ENCODE data around the gene AQP7.

AQP7 gene

DNA sequence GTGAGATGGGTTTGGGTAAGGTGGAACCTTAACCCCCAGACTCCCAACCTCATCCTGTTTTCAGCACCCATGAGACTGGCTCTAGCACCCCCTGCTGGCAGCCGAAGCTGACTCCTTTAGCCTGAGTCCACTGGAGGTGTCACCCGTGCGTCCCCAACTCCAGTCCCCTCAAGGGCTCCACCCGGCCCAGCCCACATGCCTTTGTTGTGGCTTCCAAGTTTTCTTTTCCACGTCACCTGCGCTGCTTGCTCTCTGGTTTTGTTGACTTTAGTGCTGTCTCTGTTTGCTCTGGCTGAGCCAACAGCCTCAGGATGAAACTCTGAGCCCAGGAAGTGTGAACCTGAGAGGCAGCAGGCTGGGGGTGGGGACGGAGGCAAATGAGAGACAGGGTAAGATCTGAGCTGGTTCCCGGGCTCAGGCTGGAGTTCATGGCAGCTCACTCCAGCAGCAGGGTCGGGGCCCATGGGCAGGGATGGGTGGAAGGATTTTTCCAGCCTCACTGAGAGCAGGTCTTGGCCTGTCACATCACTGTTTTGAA is 13.2 kb upstream of the AQP7 start:
- Histone ChIP-seq H3K36me3 (no peaks in the 10 kb centered on the region), H3K4me1 (no peaks in the 10 kb centered on the region), H3K9me3 (no peaks in the 10 kb centered on the region), H3K4me3 (ENCODE audit: low read depth, low read length) (no peak overlapping the region), H3K27me3 (no peaks in the 10 kb centered on the region)
- TF ChIP-seq, protein P1, sequence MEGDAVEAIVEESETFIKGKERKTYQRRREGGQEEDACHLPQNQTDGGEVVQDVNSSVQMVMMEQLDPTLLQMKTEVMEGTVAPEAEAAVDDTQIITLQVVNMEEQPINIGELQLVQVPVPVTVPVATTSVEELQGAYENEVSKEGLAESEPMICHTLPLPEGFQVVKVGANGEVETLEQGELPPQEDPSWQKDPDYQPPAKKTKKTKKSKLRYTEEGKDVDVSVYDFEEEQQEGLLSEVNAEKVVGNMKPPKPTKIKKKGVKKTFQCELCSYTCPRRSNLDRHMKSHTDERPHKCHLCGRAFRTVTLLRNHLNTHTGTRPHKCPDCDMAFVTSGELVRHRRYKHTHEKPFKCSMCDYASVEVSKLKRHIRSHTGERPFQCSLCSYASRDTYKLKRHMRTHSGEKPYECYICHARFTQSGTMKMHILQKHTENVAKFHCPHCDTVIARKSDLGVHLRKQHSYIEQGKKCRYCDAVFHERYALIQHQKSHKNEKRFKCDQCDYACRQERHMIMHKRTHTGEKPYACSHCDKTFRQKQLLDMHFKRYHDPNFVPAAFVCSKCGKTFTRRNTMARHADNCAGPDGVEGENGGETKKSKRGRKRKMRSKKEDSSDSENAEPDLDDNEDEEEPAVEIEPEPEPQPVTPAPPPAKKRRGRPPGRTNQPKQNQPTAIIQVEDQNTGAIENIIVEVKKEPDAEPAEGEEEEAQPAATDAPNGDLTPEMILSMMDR (IDR thresholded peaks at IDR 0.05; ENCODE audit: low read depth, low read length): peak; percentile 73
- peak; percentile 67 for DNase-seq

DNA sequence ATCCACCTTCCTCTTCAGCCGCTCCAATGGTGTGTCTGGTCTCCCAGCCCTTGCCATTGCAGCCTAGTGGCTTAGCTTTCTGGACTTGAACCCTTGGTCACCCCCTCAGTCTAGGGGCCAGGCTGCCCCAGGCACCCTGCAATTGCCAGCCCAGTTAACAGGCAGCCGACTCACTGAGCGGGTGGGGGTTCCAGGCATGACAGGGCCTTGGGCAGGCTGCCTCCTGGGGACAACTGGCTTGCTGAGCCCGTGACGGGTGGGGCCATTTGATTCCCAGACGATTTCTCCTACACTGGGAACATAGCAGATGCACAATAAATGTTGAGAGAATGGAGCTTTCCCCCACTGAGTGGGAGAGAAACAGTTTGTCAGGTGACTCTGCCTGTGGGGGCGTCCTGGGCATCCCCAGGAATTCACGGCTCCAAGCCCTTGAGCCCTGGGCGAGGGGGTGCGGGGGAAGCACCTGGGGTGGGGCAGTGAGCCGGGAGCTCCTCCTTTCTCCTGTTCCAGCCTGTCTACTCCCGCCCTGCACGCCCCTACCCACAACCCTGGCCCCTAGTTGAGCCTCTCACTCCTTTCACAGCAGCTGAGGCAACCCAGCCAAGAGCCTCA is 12.6 kb upstream of the AQP7 start:
- no peaks in the 10 kb centered on the region for H3K27me3 ChIP-seq
- no peaks in the 10 kb centered on the region for H3K4me1 ChIP-seq
- TF ChIP-seq, protein P1 (IDR thresholded peaks at IDR 0.05; ENCODE audit: low read depth, low read length): no peak
- H3K9me3 ChIP-seq: no peaks in the 10 kb centered on the region
- no peak overlapping the region for H3K4me3 ChIP-seq (ENCODE audit: low read depth, low read length)
- no peaks in the 10 kb centered on the region for H3K36me3 ChIP-seq
- DNase-seq: no peak

DNA sequence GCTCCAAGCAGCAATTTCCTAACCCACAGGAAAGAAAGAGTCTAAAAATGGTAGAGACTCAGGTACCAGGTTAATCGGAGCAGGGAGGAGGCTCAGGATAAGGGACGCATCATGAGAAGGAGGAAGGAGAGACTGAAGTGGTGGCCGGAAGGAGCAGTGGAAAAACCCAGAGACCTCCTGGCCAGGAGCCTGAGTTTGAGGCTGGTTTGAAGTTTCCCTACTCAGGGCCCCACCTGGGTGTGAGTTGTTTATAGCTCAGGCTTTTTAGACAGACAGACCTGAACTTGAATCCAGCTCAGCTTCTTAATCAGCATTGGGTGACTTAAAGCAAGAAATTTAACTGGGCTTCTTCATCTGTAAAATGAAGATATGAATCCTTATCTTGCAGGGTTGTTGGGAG is 11.9 kb upstream of the AQP7 start:
- H3K9me3 ChIP-seq: no peaks in the 10 kb centered on the region
- H3K4me1 ChIP-seq: no peaks in the 10 kb centered on the region
- no peaks in the 10 kb centered on the region for H3K27me3 ChIP-seq
- DNase-seq: no peak
- no peak overlapping the region for H3K4me3 ChIP-seq (ENCODE audit: low read depth, low read length)
- H3K36me3 ChIP-seq: no peaks in the 10 kb centered on the region
- TF ChIP-seq, protein P1 (IDR thresholded peaks at IDR 0.05; ENCODE audit: low read depth, low read length): no peak

DNA sequence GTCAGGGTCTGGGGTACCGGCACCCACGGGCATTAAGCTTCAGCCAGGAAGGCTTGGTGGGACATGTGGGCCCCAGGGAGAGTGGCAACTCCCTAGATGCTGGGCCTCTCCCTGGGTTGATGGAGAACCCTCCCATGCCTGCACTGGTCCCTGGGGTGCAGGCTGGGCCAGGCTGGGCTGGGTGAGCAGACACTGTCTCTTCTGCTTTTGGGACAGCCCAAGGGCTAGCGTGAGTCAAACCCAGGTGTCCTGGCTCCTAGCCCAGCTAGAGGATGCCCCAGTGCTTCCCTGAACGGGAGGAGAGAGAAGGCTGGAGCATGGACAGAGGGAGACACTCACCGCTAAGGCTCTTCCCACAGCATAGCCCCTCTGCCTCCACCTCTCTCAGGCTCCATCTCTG is 5.7 kb upstream of the AQP7 start:
- H3K9me3 ChIP-seq: no peaks in the 10 kb centered on the region
- TF ChIP-seq, protein P1 (IDR thresholded peaks at IDR 0.05; ENCODE audit: low read depth, low read length): no peak

DNA sequence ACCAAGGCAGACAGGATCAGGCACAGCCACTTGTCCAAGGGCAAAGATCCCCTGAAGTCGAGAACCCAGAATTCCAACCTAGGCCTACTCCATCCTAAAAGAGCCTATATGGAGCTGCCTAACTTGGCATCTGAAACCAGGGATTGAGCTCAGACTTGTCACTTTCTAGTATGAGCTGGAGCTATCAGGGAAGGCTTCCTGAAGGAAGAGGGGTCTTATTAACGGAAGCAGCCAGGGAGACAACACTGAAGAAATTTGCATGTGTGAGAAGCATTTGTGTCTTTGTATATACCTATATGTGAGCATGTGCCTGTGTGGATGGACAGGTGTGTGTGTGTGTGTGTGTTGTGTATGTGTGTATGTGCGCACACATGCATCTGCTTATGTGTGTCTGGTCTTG is 4.7 kb upstream of the AQP7 start:
- Histone ChIP-seq H3K4me3 (ENCODE audit: low read depth, low read length) (no peak overlapping the region), H3K4me1 (no peaks in the 10 kb centered on the region), H3K36me3 (no peaks in the 10 kb centered on the region), H3K27me3 (no peaks in the 10 kb centered on the region), H3K9me3 (no peaks in the 10 kb centered on the region)
- TF ChIP-seq, protein P1 (IDR thresholded peaks at IDR 0.05; ENCODE audit: low read depth, low read length): no peak
- no peak for DNase-seq

More for the DNA sequence above, 5.7 kb upstream of the AQP7 start:
- Histone ChIP-seq H3K4me1 (no peaks in the 10 kb centered on the region), H3K36me3 (no peaks in the 10 kb centered on the region), H3K4me3 (ENCODE audit: low read depth, low read length) (no peak overlapping the region), H3K27me3 (no peaks in the 10 kb centered on the region)
- DNase-seq: peak; percentile 23

DNA sequence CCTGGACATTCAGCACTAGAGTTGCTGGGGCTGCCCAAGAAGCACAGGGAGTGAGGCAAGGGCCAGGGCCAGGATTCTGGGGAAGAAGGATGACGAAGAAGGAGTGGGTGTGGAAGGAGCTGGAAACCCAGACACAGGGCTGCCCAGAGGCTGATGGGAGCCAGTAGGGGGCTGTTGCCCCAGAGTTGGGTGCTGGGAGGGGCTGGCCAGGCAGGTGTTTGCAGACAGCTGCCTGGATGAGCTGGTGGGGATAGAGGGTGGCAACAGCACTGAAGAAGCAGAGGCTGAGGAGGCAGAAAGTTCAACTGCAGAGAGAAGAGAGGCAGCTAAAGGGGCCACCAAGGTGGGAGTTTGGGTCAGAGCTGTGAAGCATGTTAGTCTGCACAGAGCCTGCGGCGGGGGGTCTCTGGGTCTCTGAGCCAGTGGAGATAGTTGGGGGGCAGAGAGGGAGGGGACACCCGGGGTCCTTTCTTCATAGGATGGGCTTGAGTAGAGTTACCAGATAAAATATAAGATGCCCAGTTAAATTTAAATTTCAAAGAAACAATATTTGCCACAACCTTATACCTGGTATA is 2.5 kb upstream of the AQP7 start:
- TF ChIP-seq, protein P1 (IDR thresholded peaks at IDR 0.05; ENCODE audit: low read depth, low read length): no peak
- no peak overlapping the region for H3K4me3 ChIP-seq (ENCODE audit: low read depth, low read length)
- no peaks in the 10 kb centered on the region for H3K4me1 ChIP-seq
- no peaks in the 10 kb centered on the region for H3K27me3 ChIP-seq
- H3K36me3 ChIP-seq: no peaks in the 10 kb centered on the region
- H3K9me3 ChIP-seq: no peaks in the 10 kb centered on the region
- DNase-seq: no peak
